Stimulated activated CD8-positive, alpha-beta memory T cell treated with anti-CD3 and anti-CD28 coated beads, Interleukin-4, amount 100 ng/mL, for 4 hours (primary cell): Measurements from ENCODE around the gene GLT6D1.

Source experiments
- DNase-seq, 2 donors: peaks; one replicate each; pipeline ENCODE4 v3.0.0-alpha.2; 2020; ENCODE audit warnings: low read depth in 2 of 2, low spot score in 1 of 2

Gene GLT6D1

DNA sequence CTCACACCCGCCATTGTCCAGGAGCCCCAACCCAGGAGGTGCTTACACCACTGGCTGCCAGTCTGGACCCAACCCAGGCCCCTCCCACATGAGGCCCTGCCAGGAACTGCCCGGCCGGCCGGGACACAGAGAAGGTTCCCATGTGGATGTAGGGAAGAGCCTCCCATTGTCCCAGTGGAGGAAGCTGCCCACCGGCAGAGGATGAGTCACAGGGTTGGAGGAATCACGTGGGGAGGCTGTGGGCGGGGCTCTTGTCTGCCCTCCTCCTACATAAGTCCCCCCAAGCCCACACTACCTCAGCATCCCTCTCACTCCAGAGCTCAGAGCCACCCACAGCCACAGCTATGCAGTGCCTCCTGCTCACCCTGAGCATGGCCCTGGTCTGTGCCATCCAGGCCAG, 51.7 kb downstream of the GLT6D1 start:
- DNase-seq: no peak

- no peak for DNase-seq
Observed at GRCh38 chr9:135586601-135587109, 52.7 kb downstream of the GLT6D1 start.

DNA sequence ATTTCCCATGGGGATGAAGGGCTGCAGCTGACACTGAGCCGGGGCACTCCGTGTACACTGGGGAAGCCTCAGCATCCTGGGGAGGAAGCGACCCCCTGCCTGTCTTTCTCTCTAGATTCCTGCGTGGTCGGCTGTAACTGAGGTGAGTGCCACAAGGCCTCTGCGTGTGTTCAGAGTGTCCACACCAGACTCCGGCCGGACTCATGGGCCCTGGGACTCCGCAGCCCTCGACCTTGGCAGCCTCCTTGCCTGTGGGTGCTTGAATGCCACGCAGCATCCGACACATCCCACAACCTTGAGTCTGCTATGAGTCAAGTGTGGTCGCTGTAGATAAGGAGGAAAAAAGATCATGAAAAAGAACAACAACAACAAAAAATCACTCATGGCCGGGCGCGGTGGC, 54.4 kb downstream of the GLT6D1 start:
- DNase-seq: no peak

- DNase-seq: no peak
Observed at GRCh38 chr9:135584371-135584770, 55.0 kb downstream of the GLT6D1 start.

DNA sequence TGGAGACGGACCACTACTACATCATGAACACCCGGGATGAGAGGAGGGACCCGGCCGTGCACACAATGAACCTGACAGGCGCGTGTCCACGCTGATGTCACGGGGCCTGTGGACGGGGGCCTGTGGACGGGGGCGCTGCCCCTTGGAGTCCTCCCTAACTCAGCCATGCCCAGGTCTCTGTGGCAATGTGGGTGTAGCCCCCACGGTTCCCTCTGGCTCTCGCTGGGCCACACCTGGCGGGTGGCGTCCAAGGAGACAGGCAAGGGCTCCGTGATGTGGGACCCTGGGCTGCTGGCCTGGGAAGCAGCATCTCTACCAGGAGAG, 55.7 kb downstream of the GLT6D1 start:
- DNase-seq: no peak

DNA sequence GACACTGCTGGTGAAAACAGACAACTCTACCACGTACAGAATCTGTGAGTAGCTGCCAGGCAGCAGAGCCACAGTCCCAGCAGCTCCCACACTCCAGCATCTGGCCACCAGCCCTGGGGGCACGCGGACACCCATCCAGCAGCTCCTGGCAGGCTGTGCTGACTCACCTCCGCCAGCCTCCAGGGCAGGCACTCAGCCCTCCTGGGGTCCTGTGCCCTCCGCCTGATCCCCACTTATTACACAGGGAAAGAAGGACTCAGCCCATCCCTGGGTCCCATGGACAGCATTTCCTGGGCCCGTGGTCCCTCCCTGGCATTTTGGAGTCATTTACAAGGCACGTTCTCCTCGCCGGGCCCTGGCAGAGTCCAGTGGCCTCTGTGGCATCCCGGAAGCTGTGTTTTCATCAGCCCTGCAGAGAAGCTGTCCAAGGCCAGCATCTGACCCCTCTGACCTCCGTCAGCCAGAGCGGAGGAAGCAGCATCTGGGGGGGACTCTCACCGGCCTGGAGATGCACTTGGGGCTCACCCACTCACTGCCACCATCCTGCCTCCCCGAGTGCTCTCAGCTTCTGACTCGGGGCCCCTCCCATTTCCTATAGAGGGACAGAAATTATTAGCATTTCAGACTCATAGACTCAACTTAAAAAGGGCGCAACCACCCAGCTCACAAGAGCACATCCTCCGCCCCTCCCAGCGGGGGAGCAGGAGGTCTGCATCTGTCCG, 56.2 kb downstream of the GLT6D1 start:
- DNase-seq: no peak

DNA sequence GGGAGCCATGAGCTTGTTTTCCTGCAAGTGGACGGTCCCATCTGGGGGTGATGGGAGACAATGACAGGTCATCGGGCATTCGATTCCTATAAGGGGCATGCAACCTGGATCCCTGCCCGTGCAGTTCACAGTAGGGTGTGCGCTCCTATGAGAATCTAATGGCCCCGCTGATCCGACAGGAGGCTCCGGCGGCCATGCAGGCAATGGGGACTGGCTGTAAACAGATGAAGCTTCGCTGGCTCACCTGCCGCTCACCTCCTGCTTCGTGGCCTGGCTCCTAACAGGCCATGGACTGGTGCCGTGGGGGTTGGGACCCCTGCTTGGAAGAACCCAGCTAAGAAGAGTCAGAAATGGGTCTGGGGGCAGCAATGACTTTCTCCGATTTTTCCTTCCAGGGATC, 56.8 kb downstream of the GLT6D1 start:
- DNase-seq: no peak

- DNase-seq: no peak
Observed at GRCh38 chr9:135581636-135582426, 57.5 kb downstream of the GLT6D1 start.

DNA sequence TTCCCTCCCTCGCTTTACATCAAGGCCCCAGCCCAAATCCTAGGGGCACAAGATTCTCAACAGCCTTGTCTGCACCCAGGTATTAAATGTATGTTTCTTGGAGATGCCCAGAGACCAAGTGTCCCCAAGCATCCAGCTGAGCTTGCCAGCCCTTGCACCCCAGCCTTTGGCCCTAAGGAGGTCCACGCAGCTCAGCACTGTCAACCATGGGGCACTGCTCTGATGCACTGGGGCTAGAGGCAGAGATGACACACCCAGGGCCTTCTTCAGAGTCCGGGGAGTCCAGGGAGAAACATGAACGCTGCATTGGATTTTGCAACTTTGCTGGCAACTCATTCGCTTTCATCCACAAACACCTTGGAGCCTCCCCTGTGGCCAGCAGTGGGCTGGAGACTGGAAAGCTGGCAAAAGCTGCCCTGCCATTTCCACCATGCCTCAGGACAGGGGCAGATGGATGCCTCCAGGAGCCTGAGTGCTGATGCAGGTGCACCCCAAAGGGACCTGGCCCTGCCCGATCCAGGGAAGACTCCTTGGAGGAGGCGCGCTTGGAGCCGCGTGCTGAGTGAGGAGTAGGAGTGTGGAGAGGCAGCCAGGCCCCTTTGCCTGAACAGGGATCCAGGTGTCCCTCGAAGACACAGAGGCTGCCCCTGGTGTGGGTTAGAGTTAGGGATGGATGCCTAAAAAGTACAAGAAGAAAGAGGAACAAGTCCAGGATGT, 58.5 kb downstream of the GLT6D1 start:
- DNase-seq: no peak

DNA sequence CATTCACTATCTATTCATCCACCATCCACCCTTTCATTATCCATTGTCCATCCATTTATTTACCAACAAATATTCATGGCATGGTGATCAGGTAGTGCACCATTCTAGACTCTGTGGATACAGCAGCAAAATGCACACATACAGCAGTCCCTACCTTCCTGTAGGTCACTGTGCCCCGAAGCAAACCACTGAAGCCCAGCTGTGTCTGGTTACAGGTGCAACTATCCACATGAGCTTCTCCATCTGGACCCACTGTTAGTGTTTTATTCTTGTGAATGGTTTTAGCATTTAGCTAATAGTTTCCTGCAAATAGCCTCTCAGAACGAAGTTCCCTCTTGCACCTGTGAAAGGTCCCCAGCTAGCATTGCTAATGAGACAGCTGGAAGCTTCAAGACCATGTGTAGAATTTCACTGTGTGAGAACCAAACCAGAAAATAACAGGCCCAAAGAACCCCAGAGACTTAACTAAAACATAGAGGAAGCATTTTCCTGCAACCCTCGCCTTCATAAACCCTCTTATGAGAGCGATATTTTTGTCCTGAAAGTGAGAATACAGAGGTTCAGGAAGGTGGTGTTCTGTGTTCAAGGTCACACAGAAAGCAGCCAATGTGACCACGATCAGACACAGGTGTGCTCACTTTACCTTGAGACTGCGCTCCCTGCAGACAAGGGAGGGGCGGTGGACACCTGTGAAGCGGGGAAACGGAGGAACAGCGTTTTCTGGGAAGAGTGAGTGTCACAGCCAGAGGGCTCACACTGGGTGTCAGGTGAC, 59.3 kb downstream of the GLT6D1 start:
- no peak for DNase-seq

- DNase-seq: no peak
Observed at GRCh38 chr9:135579356-135579755, 60.0 kb downstream of the GLT6D1 start.

GRCh38 chr9:135577256-135577655, 62.1 kb downstream of the GLT6D1 start:
- no peak for DNase-seq

- no peak for DNase-seq
Observed at GRCh38 chr9:135575995-135576631, 63.2 kb downstream of the GLT6D1 start.

- no peak for DNase-seq
Observed at GRCh38 chr9:135574943-135575342, 64.4 kb downstream of the GLT6D1 start.

DNA sequence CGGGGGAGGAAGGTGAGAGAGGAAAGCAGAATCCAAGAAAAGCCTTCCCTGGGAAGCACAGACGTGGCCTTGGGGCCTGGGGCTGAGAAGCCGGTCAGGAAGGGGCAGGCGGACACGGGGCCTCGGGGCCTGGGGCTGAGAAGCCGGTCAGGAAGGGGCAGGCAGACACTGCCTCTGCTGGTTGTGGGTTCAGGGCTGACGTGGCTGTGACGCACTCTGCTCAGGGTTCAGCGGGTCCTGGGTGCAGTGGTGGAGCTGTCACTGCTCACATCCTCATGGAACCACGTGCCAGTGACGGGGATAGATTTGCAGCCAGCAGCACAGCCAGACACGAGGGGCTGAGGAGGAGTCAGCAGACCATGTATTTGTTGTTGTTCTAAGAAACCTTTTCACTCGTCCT, 65.0 kb downstream of the GLT6D1 start:
- no peak for DNase-seq
